Kidney epithelial cell (primary cell): ENCODE data around the gene ITSN2. TPM values are rescaled to one million over a fixed set of nuclear protein-coding genes. Genes with fewer than 3 reads are reported as not detected.

Experiments
- DNase-seq: peaks from one replicate; pipeline ENCODE4 v3.0.0-alpha.2; 2010; ENCODE audit warnings: low read depth
- H3K27me3 ChIP-seq: 2 replicates; pipeline ENCODE4 v1.6.0; 2011; ENCODE audit warnings: low read length; ENCODE audit not compliant: control insufficient read depth, insufficient read depth
- H3K36me3 ChIP-seq: 2 replicates; pipeline ENCODE4 v1.5.1; 2011; ENCODE audit warnings: low read length; ENCODE audit not compliant: control insufficient read depth, insufficient read depth
- H3K4me3 ChIP-seq: 2 replicates; pipeline ENCODE4 v1.5.1; 2011; ENCODE audit warnings: low read depth, mild to moderate bottlenecking, control low read depth, low read length
- total RNA-seq: library from RNA; depleted of rRNA; stranded (reverse); fragments of >200 nt; gene quantifications from 2 replicates; pipeline ENCODE4 v1.2.3, GENCODE V29; 2015
- TF ChIP-seq, protein P1 (sequence below): IDR thresholded peaks from 2 replicates; pipeline ENCODE4 v1.5.1; 2011; ENCODE audit warnings: mild to moderate bottlenecking, moderate library complexity, low read length, control low read depth, inconsistent platforms; ENCODE audit not compliant: insufficient read depth, poor library complexity, severe bottlenecking

The ITSN2 gene
- total RNA-seq, 1 donor from 2014 or later: 23.0 TPM

DNA sequence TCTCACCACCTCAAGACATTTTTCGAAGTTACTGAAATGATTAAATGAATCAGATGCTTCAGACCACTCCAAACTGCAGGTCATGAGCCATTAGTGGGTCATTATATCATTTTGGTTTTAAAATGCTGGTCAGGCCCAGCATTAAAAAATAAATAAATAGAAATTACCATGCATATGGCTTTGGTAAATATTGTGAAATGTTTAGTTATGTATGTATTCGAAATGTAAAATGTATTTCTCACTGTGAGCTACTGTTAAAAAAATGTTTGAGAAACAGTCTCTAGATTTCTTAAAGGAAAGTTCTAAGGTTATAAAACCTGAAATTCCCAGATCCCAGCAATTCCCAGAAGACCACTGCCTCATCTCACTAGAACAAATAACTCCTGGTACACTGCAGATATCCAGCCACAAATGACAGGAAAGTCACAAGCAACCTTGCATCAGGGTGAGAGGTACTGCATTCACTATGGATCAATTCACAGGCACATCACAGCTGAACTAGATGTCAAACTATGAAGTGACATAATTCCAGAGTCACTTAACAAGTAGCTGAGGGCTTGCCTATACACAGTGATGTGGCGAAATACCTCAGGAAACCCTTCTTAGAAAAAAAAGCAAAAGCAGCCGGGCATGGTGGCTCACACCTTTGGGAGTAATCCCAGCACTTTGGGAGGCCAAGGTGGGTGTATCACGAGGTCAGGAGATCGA lies 138.8 kb downstream of the ITSN2 start:
- TF ChIP-seq, protein P1, sequence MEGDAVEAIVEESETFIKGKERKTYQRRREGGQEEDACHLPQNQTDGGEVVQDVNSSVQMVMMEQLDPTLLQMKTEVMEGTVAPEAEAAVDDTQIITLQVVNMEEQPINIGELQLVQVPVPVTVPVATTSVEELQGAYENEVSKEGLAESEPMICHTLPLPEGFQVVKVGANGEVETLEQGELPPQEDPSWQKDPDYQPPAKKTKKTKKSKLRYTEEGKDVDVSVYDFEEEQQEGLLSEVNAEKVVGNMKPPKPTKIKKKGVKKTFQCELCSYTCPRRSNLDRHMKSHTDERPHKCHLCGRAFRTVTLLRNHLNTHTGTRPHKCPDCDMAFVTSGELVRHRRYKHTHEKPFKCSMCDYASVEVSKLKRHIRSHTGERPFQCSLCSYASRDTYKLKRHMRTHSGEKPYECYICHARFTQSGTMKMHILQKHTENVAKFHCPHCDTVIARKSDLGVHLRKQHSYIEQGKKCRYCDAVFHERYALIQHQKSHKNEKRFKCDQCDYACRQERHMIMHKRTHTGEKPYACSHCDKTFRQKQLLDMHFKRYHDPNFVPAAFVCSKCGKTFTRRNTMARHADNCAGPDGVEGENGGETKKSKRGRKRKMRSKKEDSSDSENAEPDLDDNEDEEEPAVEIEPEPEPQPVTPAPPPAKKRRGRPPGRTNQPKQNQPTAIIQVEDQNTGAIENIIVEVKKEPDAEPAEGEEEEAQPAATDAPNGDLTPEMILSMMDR: no peak
- H3K36me3 ChIP-seq: no peaks in the 10 kb centered on the region
- no peak for DNase-seq
- no peaks in the 10 kb centered on the region for H3K27me3 ChIP-seq
- H3K4me3 ChIP-seq: no peak overlapping the region

DNA sequence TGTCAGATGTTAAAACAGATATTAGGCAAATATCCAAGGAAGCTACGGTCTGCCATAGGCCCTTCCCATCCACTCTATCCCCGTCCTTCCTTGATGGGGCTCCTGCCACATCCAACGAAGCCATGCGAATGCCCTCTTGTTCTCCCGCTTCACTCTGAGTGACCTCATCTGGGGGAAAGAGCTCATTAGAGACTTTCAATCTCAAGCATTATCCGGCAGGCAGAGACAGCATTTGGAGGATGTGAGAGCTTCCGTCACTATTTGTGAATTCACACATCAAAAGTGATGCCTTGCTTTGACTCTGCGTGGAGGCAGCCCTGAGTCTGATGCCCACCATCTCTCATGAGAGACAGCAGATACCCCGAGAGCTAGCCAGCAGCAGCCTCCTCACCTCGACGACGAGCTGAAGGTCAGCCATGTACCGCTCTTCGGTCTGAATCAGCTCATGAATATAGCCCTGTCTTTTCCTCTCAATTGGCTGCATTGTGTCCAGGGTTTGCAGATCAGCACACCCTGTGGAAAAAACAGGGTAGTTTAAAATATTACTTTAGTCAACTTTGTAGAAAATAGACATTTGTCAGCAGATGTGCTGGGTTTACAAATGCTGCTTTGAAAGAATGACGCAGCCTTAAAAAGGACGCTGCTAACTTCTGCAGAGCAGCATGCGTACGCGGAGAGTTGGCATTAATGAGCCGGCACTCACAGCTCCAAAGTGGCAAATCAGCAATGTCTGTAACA lies 139.6 kb downstream of the ITSN2 start:
- no peak for DNase-seq
- TF ChIP-seq, protein P1: no peak
- no peak overlapping the region for H3K4me3 ChIP-seq
- H3K36me3 ChIP-seq: no peaks in the 10 kb centered on the region
- no peaks in the 10 kb centered on the region for H3K27me3 ChIP-seq

DNA sequence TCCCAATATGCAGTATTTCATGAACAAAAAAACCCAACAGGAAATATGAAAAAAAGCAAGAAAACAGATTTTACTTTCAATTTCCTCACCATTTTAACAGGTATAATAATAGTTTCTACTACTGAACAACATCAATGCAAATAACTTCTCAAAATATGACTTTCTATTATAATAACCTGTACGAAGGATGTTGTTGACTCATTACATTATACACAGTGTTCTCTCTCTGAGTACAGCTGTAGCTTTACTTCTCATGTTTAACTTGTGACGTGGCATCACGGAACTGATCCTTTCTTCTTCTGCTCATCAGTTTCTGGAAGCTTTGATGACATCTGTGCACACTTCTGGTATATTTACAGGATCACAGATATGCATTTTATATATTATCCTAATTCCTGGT lies 145.5 kb downstream of the ITSN2 start:
- Histone ChIP-seq H3K36me3 (no peaks in the 10 kb centered on the region), H3K4me3 (no peak overlapping the region), H3K27me3 (no peaks in the 10 kb centered on the region)
- DNase-seq: no peak
- TF ChIP-seq, protein P1: no peak

DNA sequence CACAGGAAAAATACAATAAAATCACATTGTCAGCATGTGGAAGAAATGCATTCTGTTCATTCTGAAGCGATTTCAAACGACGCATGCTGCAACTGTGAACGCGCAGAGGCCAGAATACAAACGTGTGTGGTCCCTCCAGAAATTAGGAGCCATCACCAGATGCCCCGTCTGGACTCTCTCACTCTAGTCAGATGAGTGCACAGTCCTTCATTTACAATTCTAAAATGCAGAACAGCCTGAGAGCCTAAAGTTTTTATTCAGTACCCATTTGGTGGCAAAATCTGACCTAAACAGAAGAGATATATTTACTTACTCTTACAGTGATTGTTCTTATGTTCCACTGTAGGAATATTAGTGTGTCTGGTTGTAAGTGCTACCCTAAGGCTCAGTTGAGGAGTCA lies 148.9 kb downstream of the ITSN2 start:
- TF ChIP-seq, protein P1: no peak

DNA sequence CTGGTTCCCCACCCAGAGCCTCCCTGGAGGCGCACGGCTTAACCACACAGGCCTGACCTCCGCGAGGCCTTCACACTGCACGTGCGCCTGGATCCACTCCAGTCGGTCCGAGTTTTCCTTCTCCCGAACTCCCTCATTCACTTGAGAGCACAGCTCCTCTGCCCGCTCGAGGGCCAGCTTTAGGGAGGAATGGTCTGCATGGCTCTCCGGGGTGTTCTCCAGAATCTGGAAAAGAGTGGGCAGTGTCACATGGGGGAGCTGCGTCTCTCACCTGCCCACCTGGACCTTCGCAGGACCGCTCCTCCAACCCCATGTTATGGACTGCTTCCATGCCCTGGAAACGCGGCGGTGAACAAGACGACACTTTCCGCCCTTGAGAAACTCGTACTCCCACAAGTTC lies 149.6 kb downstream of the ITSN2 start:
- no peak for DNase-seq

More for the DNA sequence above, 148.9 kb downstream of the ITSN2 start:
- no peak overlapping the region for H3K4me3 ChIP-seq
- DNase-seq: no peak
- no peaks in the 10 kb centered on the region for H3K36me3 ChIP-seq
- no peaks in the 10 kb centered on the region for H3K27me3 ChIP-seq

More for the DNA sequence above, 149.6 kb downstream of the ITSN2 start:
- TF ChIP-seq, protein P1: no peak
- Histone ChIP-seq H3K27me3 (no peaks in the 10 kb centered on the region), H3K4me3 (no peak overlapping the region), H3K36me3 (no peaks in the 10 kb centered on the region)
